Type B pancreatic cell (in vitro differentiated cells): ENCODE results near the gene WFIKKN1. TPM values are rescaled to one million over a fixed set of nuclear protein-coding genes. Genes with fewer than 3 reads are reported as not detected.

ENCODE experiments used
- DNase-seq: peaks from one replicate; pipeline ENCODE4 v3.0.0; 2021; ENCODE audit warnings: mixed read lengths; ENCODE audit not compliant: unreplicated experiment; ENCODE audit errors: extremely low spot score
- H3K27ac Mint-ChIP-seq: 2 replicates; pipeline ENCODE4 v1.8.0; 2021; ENCODE audit warnings: mild to moderate bottlenecking, mixed read lengths
- H3K27me3 Mint-ChIP-seq: 2 replicates; pipeline ENCODE4 v1.8.0; 2021; ENCODE audit warnings: mixed read lengths
- H3K36me3 Mint-ChIP-seq: 2 replicates; pipeline ENCODE4 v1.8.0; 2021; ENCODE audit warnings: mixed read lengths
- H3K4me1 Mint-ChIP-seq: one replicate; pipeline ENCODE4 v1.8.0; 2021; ENCODE audit warnings: mixed read lengths; ENCODE audit not compliant: unreplicated experiment
- H3K4me3 Mint-ChIP-seq: 2 replicates; pipeline ENCODE4 v1.8.0; 2021; ENCODE audit warnings: mild to moderate bottlenecking, mixed read lengths
- H3K9me3 Mint-ChIP-seq: 2 replicates; pipeline ENCODE4 v1.8.0; 2021; ENCODE audit warnings: mixed read lengths
- CTCF ChIP-seq: fragments of 200-600 bp; sonication (generic); conservative IDR thresholded peaks from 2 replicates; pipeline ENCODE4 v1.5.0; 2021; ENCODE audit warnings: antibody characterized with exemption, mild to moderate bottlenecking
- total RNA-seq: library from RNA; stranded (reverse); gene quantifications from 2 replicates; pipeline ENCODE4 v1.2.1, GENCODE V29; 2021; ENCODE audit warnings: low replicate concordance

Gene WFIKKN1
- total RNA-seq, 1 donor from 2014 or later = 9.0 TPM

GRCh38 chr16:645852-646678 lies 15.3 kb downstream of the WFIKKN1 start:
- no peak for TF ChIP-seq CTCF
- no peaks in the 10 kb centered on the region for H3K36me3 Mint-ChIP-seq
- H3K27ac Mint-ChIP-seq = peak overlapping the region; percentile 73
- no peaks in the 10 kb centered on the region for H3K4me1 Mint-ChIP-seq
- no peak for DNase-seq
- H3K27me3 Mint-ChIP-seq = no peaks in the 10 kb centered on the region
- H3K4me3 Mint-ChIP-seq = peak overlapping the region; percentile 69
- no peaks in the 10 kb centered on the region for H3K9me3 Mint-ChIP-seq

- Mint-ChIP-seq H3K4me1 (no peaks in the 10 kb centered on the region), H3K27me3 (no peaks in the 10 kb centered on the region), H3K9me3 (no peaks in the 10 kb centered on the region), H3K36me3 (no peaks in the 10 kb centered on the region), H3K4me3 (no peak overlapping the region), H3K27ac (peak overlapping the region; percentile 13)
- TF ChIP-seq CTCF = no peak
- no peak for DNase-seq
Measured at GRCh38 chr16:646679-647172, 15.9 kb downstream of the WFIKKN1 start.

- H3K4me1 Mint-ChIP-seq = no peaks in the 10 kb centered on the region
- peak overlapping the region; percentile 13 for H3K27ac Mint-ChIP-seq
- no peak for DNase-seq
- H3K36me3 Mint-ChIP-seq = no peaks in the 10 kb centered on the region
- no peaks in the 10 kb centered on the region for H3K9me3 Mint-ChIP-seq
- no peaks in the 10 kb centered on the region for H3K27me3 Mint-ChIP-seq
- no peak for TF ChIP-seq CTCF
- H3K4me3 Mint-ChIP-seq = no peak overlapping the region
Measured at GRCh38 chr16:647173-647902, 16.6 kb downstream of the WFIKKN1 start.

- peak overlapping the region; percentile 84 for H3K4me3 Mint-ChIP-seq
Measured at GRCh38 chr16:648071-648780, 17.4 kb downstream of the WFIKKN1 start.

More at GRCh38 chr16:648071-648780, 17.4 kb downstream of the WFIKKN1 start:
- peak; percentile 62 for TF ChIP-seq CTCF
- Mint-ChIP-seq H3K9me3 (no peaks in the 10 kb centered on the region), H3K4me1 (no peaks in the 10 kb centered on the region), H3K27me3 (no peaks in the 10 kb centered on the region), H3K27ac (peak overlapping the region; percentile 79), H3K36me3 (no peaks in the 10 kb centered on the region)
- no peak for DNase-seq
